A549 (cell line): ENCODE data around the gene TBRG4. TPM values are rescaled to one million over a fixed set of nuclear protein-coding genes. Genes with fewer than 3 reads are reported as not detected.

ENCODE experiments used
- ATAC-seq, 2 experiments: fragments of 200-7000 bp in 1 of 2; fragments of >200 bp in 1 of 2; cut with Nextera tagmentation in 1 of 2; cut with Tn5 transposase in 1 of 2; 3 replicates each; pipeline versions ENCODE4 v1.8.0 to v1.9.1; 2018 to 2020; ENCODE audit warnings: mild to moderate bottlenecking in 1 of 2, moderate library complexity in 1 of 2
- CTCF ChIA-PET: fragments of 300-600 bp; sonication (Branson Sonifier 250); formaldehyde crosslinking; extraction: SDS; loops from one replicate; lab custom pipeline; 2021; ENCODE audit warnings: antibody characterized with exemption, inconsistent platforms; lab: Yijun Ruan, JAX
- POLR2A ChIA-PET: fragments of 350-600 bp; formaldehyde crosslinking; extraction: SDS; loops from one replicate; lab custom pipeline; 2021; ENCODE audit warnings: antibody characterized with exemption, inconsistent platforms; lab: Yijun Ruan, JAX
- DNase-seq, 2 experiments: peaks; one replicate each; pipeline versions ENCODE4 v3.0.0 to v3.0.0-alpha.2; 2011 to 2016; ENCODE audit warnings: low read depth in 1 of 2, low spot score in 1 of 2
- FAIRE-seq: peaks from 2 replicates; lab custom pipeline; 2011; peaks lifted over from hg19 to GRCh38; lab: Jason Lieb, UNC
- H3K27ac ChIP-seq, 2 experiments: fragments of >200 bp; sonication (Bioruptor Twin); formaldehyde crosslinking; 3 replicates each; pipeline ENCODE4 v1.5.1; 2016 to 2017
- H3K4me1 ChIP-seq: fragments of >200 bp; sonication (Bioruptor Twin); formaldehyde crosslinking; 3 replicates; pipeline ENCODE4 v1.6.1; 2016
- H3K4me2 ChIP-seq: fragments of >200 bp; sonication (Bioruptor Twin); formaldehyde crosslinking; 3 replicates; pipeline ENCODE4 v1.6.1; 2016
- H3K4me3 ChIP-seq: fragments of >200 bp; sonication (Bioruptor Twin); formaldehyde crosslinking; 3 replicates; pipeline ENCODE4 v1.5.1; 2016
- H3K9me3 ChIP-seq: fragments of >200 bp; sonication (Bioruptor Twin); formaldehyde crosslinking; 3 replicates; pipeline ENCODE4 v1.6.1; 2016
- CBX8 ChIP-seq: fragments of 200-600 bp; sonication (generic); IDR thresholded peaks from 2 replicates; pipeline ENCODE4 v1.6.1; 2016
- CEBPB ChIP-seq, 2 experiments: fragments of >200 bp in 1 of 2; sonication (Bioruptor Twin) in 1 of 2; formaldehyde crosslinking in 1 of 2; IDR thresholded peaks; 2 replicates each; pipeline ENCODE4 v1.6.1; 2012 to 2016
- EHF ChIP-seq: fragments of 250-450 bp; sonication (Bioruptor Pico); IDR thresholded peaks from 2 replicates; pipeline ENCODE4 v1.5.0; 2020; ENCODE audit warnings: mild to moderate bottlenecking
- EP300 ChIP-seq, 2 experiments: fragments of >200 bp; sonication (Bioruptor Twin); formaldehyde crosslinking; IDR thresholded peaks; 2 replicates in 1 of 2; 3 replicates in 1 of 2; pipeline ENCODE4 v1.6.1; 2016 to 2017
- ESRRA ChIP-seq: fragments of 150-350 bp; IDR thresholded peaks from 2 replicates; pipeline ENCODE4 v1.6.1; 2014; ENCODE audit warnings: mild to moderate bottlenecking, low read length, borderline replicate concordance
- FOSB ChIP-seq: fragments of 250-450 bp; sonication (Bioruptor Pico); IDR thresholded peaks from 2 replicates; pipeline ENCODE4 v1.5.0; 2020; ENCODE audit warnings: mild to moderate bottlenecking, moderate library complexity
- FOXS1 ChIP-seq: fragments of 250-450 bp; sonication (Bioruptor Pico); IDR thresholded peaks from 2 replicates; pipeline ENCODE4 v1.5.0; 2020; ENCODE audit warnings: mild to moderate bottlenecking, moderate library complexity
- HDAC2 ChIP-seq: fragments of 200-600 bp; sonication (generic); IDR thresholded peaks from 2 replicates; pipeline ENCODE4 v1.6.1; 2016
- HOXA7 ChIP-seq: fragments of 250-450 bp; sonication (Bioruptor Pico); IDR thresholded peaks from 2 replicates; pipeline ENCODE4 v1.5.0; 2020; ENCODE audit warnings: mild to moderate bottlenecking, moderate library complexity
- HOXB13 ChIP-seq: fragments of 250-450 bp; sonication (Bioruptor Pico); IDR thresholded peaks from 2 replicates; pipeline ENCODE4 v1.5.0; 2020; ENCODE audit warnings: low read depth, mild to moderate bottlenecking, moderate library complexity
- JUNB ChIP-seq: fragments of >200 bp; sonication (Bioruptor Twin); formaldehyde crosslinking; IDR thresholded peaks from 2 replicates; pipeline ENCODE4 v1.6.1; 2016
- KDM1A ChIP-seq: fragments of 200-600 bp; sonication (generic); IDR thresholded peaks from 2 replicates; pipeline ENCODE4 v1.6.1; 2016; ENCODE audit warnings: low read depth, mild to moderate bottlenecking
- KDM5A ChIP-seq: fragments of 200-600 bp; sonication (generic); IDR thresholded peaks from 2 replicates; pipeline ENCODE4 v1.6.1; 2016; ENCODE audit warnings: antibody characterized with exemption, mild to moderate bottlenecking
- MAFK ChIP-seq: fragments of 450-650 bp; IDR thresholded peaks from 2 replicates; pipeline ENCODE4 v1.6.1; 2014; ENCODE audit not compliant: partially characterized antibody
- MAX ChIP-seq: IDR thresholded peaks from 2 replicates; pipeline ENCODE4 v1.6.1; 2012
- MAZ ChIP-seq: fragments of 150-350 bp; IDR thresholded peaks from 2 replicates; pipeline ENCODE4 v1.6.1; 2014; ENCODE audit warnings: antibody characterized with exemption, low read depth, low read length, borderline replicate concordance
- PHF8 ChIP-seq: fragments of 200-600 bp; sonication (generic); IDR thresholded peaks from 2 replicates; pipeline ENCODE4 v1.6.1; 2016; ENCODE audit warnings: low read depth, mild to moderate bottlenecking, antibody characterized with exemption, moderate library complexity, borderline replicate concordance
- RARB ChIP-seq: fragments of 250-450 bp; sonication (Bioruptor Pico); IDR thresholded peaks from 2 replicates; pipeline ENCODE4 v1.8.0; 2021; ENCODE audit warnings: mild to moderate bottlenecking, moderate library complexity
- RCOR1 ChIP-seq: fragments of 150-350 bp; IDR thresholded peaks from 2 replicates; pipeline ENCODE4 v1.6.1; 2014; ENCODE audit warnings: antibody characterized with exemption, low read length, low read depth
- SMC3 ChIP-seq: fragments of >200 bp; sonication (Bioruptor Twin); formaldehyde crosslinking; IDR thresholded peaks from 3 replicates; pipeline ENCODE4 v1.6.1; 2018; ENCODE audit warnings: inconsistent platforms
- TP53 ChIP-seq: fragments of 250-450 bp; sonication (Bioruptor Pico); IDR thresholded peaks from 2 replicates; pipeline ENCODE4 v1.5.0; 2021; ENCODE audit warnings: mild to moderate bottlenecking, moderate library complexity
- ZFP36 ChIP-seq: fragments of 450-650 bp; IDR thresholded peaks from 2 replicates; pipeline ENCODE4 v1.6.1; 2014; ENCODE audit warnings: borderline replicate concordance; ENCODE audit not compliant: partially characterized antibody
- ZSCAN20 ChIP-seq: fragments of 250-450 bp; sonication (Bioruptor Pico); IDR thresholded peaks from 2 replicates; pipeline ENCODE4 v1.8.0; 2022; ENCODE audit warnings: mild to moderate bottlenecking, moderate library complexity
- WGBS: methylation state at CpG from one replicate; pipeline ENCODE4 v1.1.6; 2017; ENCODE audit errors: missing lambda C conversion rate; 5-methylcytosine and 5-hydroxymethylcytosine counted together
- polyA plus RNA-seq, 4 experiments: library from polyadenylated mRNA; depleted of rRNA in 3 of 4; stranded (reverse); fragments of >200 nt; fragmentation: RNase III in 1 of 4; extraction: RNeasy Plus Mini Kit Qiagen cat#74134 plus additional on column Dnase treatment in 1 of 4; gene quantifications; 2 replicates in 3 of 4; 3 replicates in 1 of 4; pipeline ENCODE4 v1.2.3, GENCODE V29; 2011 to 2017
- TF ChIP-seq, protein P1 (sequence below): IDR thresholded peaks from 2 replicates; pipeline ENCODE4 v1.6.1; 2012; ENCODE audit warnings: low read depth, borderline replicate concordance
- TF ChIP-seq, protein P2 (sequence below): IDR thresholded peaks from 2 replicates; pipeline ENCODE4 v1.6.1; 2012
- TF ChIP-seq, protein P3 (sequence below): fragments of 250-450 bp; sonication (Bioruptor Pico); IDR thresholded peaks from 2 replicates; pipeline ENCODE4 v1.5.0; 2020; ENCODE audit warnings: low read depth, mild to moderate bottlenecking, moderate library complexity

The TBRG4 gene
- polyA plus RNA-seq, 2 of the 4 experiments (the other 2 are of a cell fraction), result 88.8 to 100 TPM

DNA sequence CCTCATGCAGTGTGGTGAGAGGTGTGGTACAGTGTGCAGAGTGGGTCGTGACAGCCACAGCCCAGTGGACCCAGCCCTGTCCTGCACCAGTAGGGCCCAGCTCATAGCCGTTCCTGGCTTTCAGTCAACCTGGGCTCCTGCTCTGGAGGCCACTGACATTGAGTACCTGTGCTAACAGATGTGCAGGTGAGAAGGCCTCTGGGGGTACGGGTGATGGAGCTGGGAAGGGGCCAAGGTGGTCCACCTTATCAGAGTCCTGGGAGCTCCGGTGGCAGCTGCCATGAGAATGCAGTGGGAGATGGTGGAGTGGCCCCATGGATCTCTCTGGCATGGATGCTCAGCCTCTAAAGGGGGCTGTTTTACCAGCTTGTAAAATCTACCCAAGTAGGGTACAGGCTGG lies 6.1 kb upstream of the TBRG4 start:
- Histone ChIP-seq H3K27ac (no peak overlapping the region), H3K4me3 (no peak overlapping the region), H3K4me2 (no peak overlapping the region), H3K4me1 (peaks cover 1% of the 10 kb centered on the region; the same call in 1 of the 3 replicates), H3K9me3 (no peaks in the 10 kb centered on the region)
- TF ChIP-seq RCOR1 (no peak), HDAC2 (no peak), SMC3 (no peak), MAX (no peak), ZSCAN20 (CRISPR knock-in tag) (no peak), ZFP36 (no peak), TP53 (CRISPR knock-in tag) (no peak), CBX8 (no peak), KDM5A (no peak), JUNB (no peak), FOXS1 (CRISPR knock-in tag) (no peak), RARB (CRISPR knock-in tag) (no peak), EHF (CRISPR knock-in tag) (no peak)
- TF ChIP-seq, protein P1, sequence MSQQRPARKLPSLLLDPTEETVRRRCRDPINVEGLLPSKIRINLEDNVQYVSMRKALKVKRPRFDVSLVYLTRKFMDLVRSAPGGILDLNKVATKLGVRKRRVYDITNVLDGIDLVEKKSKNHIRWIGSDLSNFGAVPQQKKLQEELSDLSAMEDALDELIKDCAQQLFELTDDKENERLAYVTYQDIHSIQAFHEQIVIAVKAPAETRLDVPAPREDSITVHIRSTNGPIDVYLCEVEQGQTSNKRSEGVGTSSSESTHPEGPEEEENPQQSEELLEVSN, result no peak
- TF ChIP-seq, protein P2, sequence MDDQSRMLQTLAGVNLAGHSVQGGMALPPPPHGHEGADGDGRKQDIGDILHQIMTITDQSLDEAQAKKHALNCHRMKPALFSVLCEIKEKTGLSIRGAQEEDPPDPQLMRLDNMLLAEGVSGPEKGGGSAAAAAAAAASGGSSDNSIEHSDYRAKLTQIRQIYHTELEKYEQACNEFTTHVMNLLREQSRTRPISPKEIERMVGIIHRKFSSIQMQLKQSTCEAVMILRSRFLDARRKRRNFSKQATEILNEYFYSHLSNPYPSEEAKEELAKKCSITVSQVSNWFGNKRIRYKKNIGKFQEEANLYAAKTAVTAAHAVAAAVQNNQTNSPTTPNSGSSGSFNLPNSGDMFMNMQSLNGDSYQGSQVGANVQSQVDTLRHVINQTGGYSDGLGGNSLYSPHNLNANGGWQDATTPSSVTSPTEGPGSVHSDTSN, result no peak
- CTCF ChIA-PET, result interaction anchor here (0.6 to 5.0 kb wide), 3 partner anchors 19 to 1935 kb away, joined by 3 to 37 read pairs (median 4); no protein-coding TSS in a partner anchor
- POLR2A ChIA-PET, result no interaction called here
- 12% methylated on average over 4 of the region's 4 CpGs for WGBS
- ATAC-seq, result no peak
- DNase-seq, result no peak
- FAIRE-seq, result no peak

- DNase-seq (no peak), FAIRE-seq (no peak), ATAC-seq (no peak)
- Histone ChIP-seq H3K4me2 (no peak overlapping the region), H3K4me1 (peaks cover 5% of the 10 kb centered on the region; the same call in 1 of the 3 replicates), H3K27ac (no peak overlapping the region), H3K9me3 (no peaks in the 10 kb centered on the region), H3K4me3 (no peak overlapping the region)
- CTCF ChIA-PET, result interaction anchor here (5.0 kb wide), 1 partner anchor 20 kb away, joined by 37 read pairs; no protein-coding TSS in a partner anchor
- 40% methylated on average over 1 of the region's 1 CpG for WGBS
- POLR2A ChIA-PET, result no interaction called here
- TF ChIP-seq PHF8, result no peak
- TF ChIP-seq CEBPB (IDR thresholded peaks at IDR 0.05), result no peak
- TF ChIP-seq KDM1A, result no peak
- TF ChIP-seq ZFP36, result no peak
- no peak for TF ChIP-seq HOXA7 (CRISPR knock-in tag)
- no peak for TF ChIP-seq EP300 (IDR thresholded peaks at IDR 0.05)
- TF ChIP-seq MAFK, result no peak
- no peak for TF ChIP-seq HOXB13 (CRISPR knock-in tag)
- TF ChIP-seq, protein P3, sequence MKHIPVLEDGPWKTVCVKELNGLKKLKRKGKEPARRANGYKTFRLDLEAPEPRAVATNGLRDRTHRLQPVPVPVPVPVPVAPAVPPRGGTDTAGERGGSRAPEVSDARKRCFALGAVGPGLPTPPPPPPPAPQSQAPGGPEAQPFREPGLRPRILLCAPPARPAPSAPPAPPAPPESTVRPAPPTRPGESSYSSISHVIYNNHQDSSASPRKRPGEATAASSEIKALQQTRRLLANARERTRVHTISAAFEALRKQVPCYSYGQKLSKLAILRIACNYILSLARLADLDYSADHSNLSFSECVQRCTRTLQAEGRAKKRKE (CRISPR knock-in tag), result no peak
- TF ChIP-seq ESRRA, result no peak
- TF ChIP-seq MAZ, result no peak
- no peak for TF ChIP-seq MAX
- no peak for TF ChIP-seq FOSB (CRISPR knock-in tag)
These were observed 4.6 kb upstream of the TBRG4 start for GRCh38 chr7:45116048-45116447.
